GM12878 (cell line): ENCODE results near the gene SEMA3G. TPM values are rescaled to one million over a fixed set of nuclear protein-coding genes. Genes with fewer than 3 reads are reported as not detected.

ENCODE experiments used
- ATAC-seq: fragments of 200-7000 bp; cut with Tn5 transposase; 3 replicates; pipeline ENCODE4 v1.9.1; 2020; ENCODE audit warnings: mild to moderate bottlenecking, moderate library complexity
- BruUV-seq: library from RNA; stranded (reverse); fragments of 400-500 nt; replicated peaks from 2 replicates; lab custom pipeline; 2021; lab: Mats Ljungman, UMichigan
- CTCF ChIA-PET: fragments of 300-600 bp; sonication (Branson Sonifier 250); formaldehyde crosslinking; extraction: SDS; loops from one replicate; lab custom pipeline; 2021; ENCODE audit warnings: inconsistent platforms; lab: Yijun Ruan, JAX
- POLR2A ChIA-PET: fragments of 350-600 bp; formaldehyde crosslinking; extraction: SDS; loops from one replicate; lab custom pipeline; 2021; ENCODE audit warnings: inconsistent platforms; lab: Charles Lee
- RAD21 ChIA-PET: fragments of 300-600 bp; sonication (Branson Sonifier 250); formaldehyde crosslinking; loops from one replicate; lab custom pipeline; 2023; ENCODE audit warnings: antibody characterized with exemption; ENCODE audit not compliant: unreplicated experiment; lab: Charles Lee
- SMC1A ChIA-PET: fragments of 300-600 bp; sonication (Branson Sonifier 250); formaldehyde crosslinking; loops from one replicate; lab custom pipeline; 2023; ENCODE audit not compliant: unreplicated experiment, uncharacterized antibody; lab: Charles Lee
- DNase-seq: peaks from one replicate; pipeline ENCODE4 v3.0.0-alpha.2; 2011; ENCODE audit warnings: low read depth, low spot score
- FAIRE-seq: peaks from 3 replicates; lab custom pipeline; 2011; peaks lifted over from hg19 to GRCh38; lab: Jason Lieb, UNC
- H2AFZ ChIP-seq: 2 replicates; pipeline ENCODE4 v1.6.0; 2011; ENCODE audit warnings: low read depth, low read length, control low read depth; ENCODE audit not compliant: control insufficient read depth
- H3K27ac ChIP-seq: 2 replicates; pipeline ENCODE4 v1.5.1; 2011; ENCODE audit warnings: control low read depth; ENCODE audit not compliant: control insufficient read depth, insufficient read depth
- H3K27me3 ChIP-seq, 2 experiments: replicated peaks in 1 of 2; 2 replicates each; pipeline versions ENCODE4 v1.6.0 to v1.6.1; 2011; ENCODE audit warnings: low read length in 1 of 2; ENCODE audit not compliant: control insufficient read depth in 2 of 2, insufficient read depth in 2 of 2
- H3K36me3 ChIP-seq, 2 experiments: 2 replicates each; pipeline ENCODE4 v1.5.1; 2011; ENCODE audit warnings: low read length in 1 of 2; ENCODE audit not compliant: control insufficient read depth in 2 of 2, insufficient read depth in 2 of 2
- H3K4me1 ChIP-seq: 2 replicates; pipeline ENCODE4 v1.6.1; 2011; ENCODE audit warnings: mild to moderate bottlenecking, low read length, moderate library complexity, mixed read lengths; ENCODE audit not compliant: control insufficient read depth, insufficient read depth
- H3K4me2 ChIP-seq: 2 replicates; pipeline ENCODE4 v1.6.0; 2011; ENCODE audit warnings: control low read depth; ENCODE audit not compliant: control insufficient read depth, insufficient read depth
- H3K4me3 ChIP-seq: fragments of 200-600 bp; sonication (generic); 2 replicates; pipeline ENCODE4 v1.5.1; 2016
- H3K79me2 ChIP-seq: 2 replicates; pipeline ENCODE4 v1.6.0; 2011; ENCODE audit warnings: low read length; ENCODE audit not compliant: control insufficient read depth, insufficient read depth
- H3K9ac ChIP-seq: 2 replicates; pipeline ENCODE4 v1.8.0; 2011; ENCODE audit warnings: low read length, control low read depth, mixed read lengths; ENCODE audit not compliant: control insufficient read depth, insufficient read depth
- H3K9me3 ChIP-seq: replicated peaks from 3 replicates; pipeline ENCODE4 v1.5.1; 2011; ENCODE audit warnings: mild to moderate bottlenecking, low read length; ENCODE audit not compliant: control insufficient read depth, insufficient read depth
- H4K20me1 ChIP-seq: 2 replicates; pipeline ENCODE4 v1.6.0; 2011; ENCODE audit not compliant: control insufficient read depth, insufficient read depth
- DPF2 ChIP-seq: fragments of 450-650 bp; IDR thresholded peaks from 2 replicates; pipeline ENCODE4 v1.6.1; 2017; ENCODE audit warnings: mild to moderate bottlenecking
- EGR1 ChIP-seq, 2 experiments: IDR thresholded peaks; 1 replicate in 1 of 2; 2 replicates in 1 of 2; pipeline ENCODE4 v1.6.1; 2011 to 2012; ENCODE audit warnings: low read depth in 2 of 2, low read length in 2 of 2, borderline replicate concordance in 1 of 2, mild to moderate bottlenecking in 1 of 2, moderate library complexity in 1 of 2
- ESRRA ChIP-seq: IDR thresholded peaks from 2 replicates; pipeline ENCODE4 v1.6.1; 2012; ENCODE audit warnings: mild to moderate bottlenecking, low read length, improper control_type of control experiment
- HSF1 ChIP-seq: fragments of 150-350 bp; IDR thresholded peaks from 2 replicates; pipeline ENCODE4 v1.6.1; 2014; ENCODE audit warnings: mild to moderate bottlenecking, low read depth, low read length
- MTA2 ChIP-seq: fragments of 450-650 bp; IDR thresholded peaks from 2 replicates; pipeline ENCODE4 v1.6.1; 2016; ENCODE audit warnings: low read depth, mild to moderate bottlenecking, moderate library complexity
- MTA3 ChIP-seq: IDR thresholded peaks from 2 replicates; pipeline ENCODE4 v1.6.1; 2012; ENCODE audit warnings: low read length, inconsistent platforms, borderline replicate concordance
- POLR2A ChIP-seq: IDR thresholded peaks from 2 replicates; pipeline ENCODE4 v1.6.1; 2011; ENCODE audit warnings: low read depth, mild to moderate bottlenecking, low read length
- SMARCA5 ChIP-seq: fragments of 450-650 bp; IDR thresholded peaks from 2 replicates; pipeline ENCODE4 v1.6.1; 2017; ENCODE audit warnings: mild to moderate bottlenecking
- SREBF2 ChIP-seq: IDR thresholded peaks from 2 replicates; pipeline ENCODE4 v1.6.1; 2012; ENCODE audit warnings: mild to moderate bottlenecking, low read length
- WRNIP1 ChIP-seq: IDR thresholded peaks from 2 replicates; pipeline ENCODE4 v1.6.1; 2011; ENCODE audit warnings: low read depth, low read length, improper control_type of control experiment, borderline replicate concordance
- WGBS: methylation state at CpG from one replicate; pipeline ENCODE4 v1.1.6; 2016; ENCODE audit warnings: low lambda C conversion rate; ENCODE audit not compliant: insufficient replicate concordance, insufficient coverage; ENCODE audit errors: missing lambda C conversion rate; 5-methylcytosine and 5-hydroxymethylcytosine counted together
- in situ Hi-C: fragments of 300-500 bp; cut with MboI; formaldehyde crosslinking; loops from 9 replicates; pipeline ENCODE4 v1.14.3; 2018; ENCODE audit warnings: mixed read lengths
- intact Hi-C: fragments of 100-400 bp; cut with micrococcal nuclease; formaldehyde crosslinking; loops from one replicate; pipeline ENCODE4 v1.14.2; 2022; ENCODE audit not compliant: unreplicated experiment
- polyA plus RNA-seq, 11 experiments: library from polyadenylated mRNA; depleted of rRNA in 4 of 11; unstranded in 6 of 11; stranded (reverse) in 5 of 11; fragments of >200 nt; fragmentation: Nextera tagmentation in 4 of 11; fragmentation: Illumina TruSeq in 1 of 11; extraction: Ambion mirVana in 4 of 11; extraction: Trizol in 1 of 11; gene quantifications; 1 replicate in 1 of 11; 2 replicates in 10 of 11; pipeline versions ENCODE4 v1.2.1 to v1.2.3, GENCODE V29; 2011 to 2016; ENCODE audit warnings: inconsistent platforms in 2 of 11, missing spikeins in 2 of 11, low read depth in 1 of 11
- total RNA-seq, 4 experiments: library from RNA; depleted of rRNA in 3 of 4; stranded (reverse); fragments of >200 nt in 3 of 4; fragmentation: Illumina TruSeq in 1 of 4; extraction: Trizol in 1 of 4; gene quantifications; 2 replicates each; pipeline versions ENCODE4 v1.2.1 to v1.2.3, GENCODE V29; 2013 to 2021

The SEMA3G gene
- total and polyA plus RNA-seq, 10 of the 15 experiments (the other 5 are each of a cell fraction or from before 2014, with no cell fraction given): 0.03 to 0.04 TPM; not detected in 8

- CTCF ChIA-PET: no interaction called here
- FAIRE-seq (no peak), ATAC-seq (no peak), DNase-seq (no peak)
- H2AFZ ChIP-seq: no peak overlapping the region
- no peak for TF ChIP-seq SREBF2
- TF ChIP-seq EGR1 (IDR thresholded peaks at IDR 0.05; ENCODE audit: borderline replicate concordance in 1 of 2, low read depth in 2 of 2, low read length in 2 of 2): no peak
- TF ChIP-seq MTA2: no peak
- TF ChIP-seq WRNIP1: no peak
- TF ChIP-seq MTA3: no peak
- TF ChIP-seq SMARCA5: no peak
- no peak for TF ChIP-seq POLR2A
- no peak for TF ChIP-seq HSF1
- no peak for TF ChIP-seq ESRRA
- no peak for TF ChIP-seq DPF2
- no TSS peak for BruUV-seq
- H3K4me2 ChIP-seq: no peak overlapping the region
- no peaks in the 10 kb centered on the region for H3K79me2 ChIP-seq
- H3K9me3 ChIP-seq: no peaks in the 10 kb centered on the region
- H3K4me1 ChIP-seq: no peaks in the 10 kb centered on the region
- intact Hi-C loops: no loop called here
- RAD21 ChIA-PET: no interaction called here
- POLR2A ChIA-PET: no interaction called here
- no peak overlapping the region for H3K4me3 ChIP-seq
- no peak overlapping the region for H3K27ac ChIP-seq
- no peak overlapping the region for H3K9ac ChIP-seq
- in situ Hi-C loops: no loop called here
- SMC1A ChIA-PET: interaction anchor here (1.1 kb wide), 1 partner anchor 8 kb away, joined by 3 read pairs; no protein-coding TSS in a partner anchor
- H3K27me3 ChIP-seq: no peaks in the 10 kb centered on the region
- no peaks in the 10 kb centered on the region for H3K36me3 ChIP-seq
- H4K20me1 ChIP-seq: no peaks in the 10 kb centered on the region
- WGBS: 56% methylated on average over 6 of the region's 6 CpGs
Observed at GRCh38 chr3:52438104-52438376, 6.9 kb downstream of the SEMA3G start.
